Mucosa of descending colon (tissue), 3 donors: ENCODE data around the gene BARHL1. TPM values are rescaled to one million over a fixed set of nuclear protein-coding genes. Genes with fewer than 3 reads are reported as not detected.
A peak's percentile ranks its signal among the peaks of the same experiment; 100 is the strongest.

Experiments used
- ATAC-seq: fragments of 200-7000 bp; cut with Tn5 transposase; one replicate; pipeline ENCODE4 v1.9.1; 2020; ENCODE audit warnings: mild to moderate bottlenecking, moderate library complexity
- DNase-seq, 3 donors: peaks; one replicate each; pipeline ENCODE4 v3.0.0-alpha.2; 2020
- H3K36me3 ChIP-seq: fragments of 200-600 bp; one replicate; pipeline ENCODE4 v1.8.0; 2021; ENCODE audit warnings: low read depth, mild to moderate bottlenecking
- H3K4me1 ChIP-seq: fragments of 200-600 bp; one replicate; pipeline ENCODE4 v1.8.0; 2021; ENCODE audit warnings: low read depth, mild to moderate bottlenecking
- H3K4me3 ChIP-seq: fragments of 200-600 bp; one replicate; pipeline ENCODE4 v1.8.0; 2021; ENCODE audit warnings: mild to moderate bottlenecking
- H3K9me3 ChIP-seq: fragments of 200-600 bp; one replicate; pipeline ENCODE4 v1.8.0; 2021; ENCODE audit warnings: mild to moderate bottlenecking
- intact Hi-C, 2 donors: fragments of 100-400 bp; cut with DNase I in 1 of 2; cut with micrococcal nuclease in 1 of 2; formaldehyde crosslinking; loops; one replicate each; pipeline versions ENCODE4 v1.11.0 to v1.11.1; 2022; cut with DNase I, micrococcal nuclease
- total RNA-seq, 3 donors: library from RNA; stranded (reverse); fragmentation: NEBNext Ultra II Directional in 2 of 3; extraction: Animal tissue kit (Norgen Biotek cat#: 25700) in 2 of 3; gene quantifications; one replicate each; pipeline versions ENCODE4 v1.2.1 to v1.2.4, GENCODE V29; 2021 to 2023
- TF ChIP-seq, protein P1 (sequence below): fragments of 200-600 bp; IDR thresholded peaks from one replicate; pipeline ENCODE4 v1.8.0; 2022; ENCODE audit warnings: antibody characterized with exemption, mild to moderate bottlenecking
- donor health status: DM: no; HTN: no; CAD: no; lungs with moderate emphysema.
- donor health status: DM: no; HTN: no; CAD: no.
- donor health status: DM: no; HTN: yes; CAD: no.

BARHL1 gene
- total RNA-seq, 3 donors from 2014 or later = not detected

DNA sequence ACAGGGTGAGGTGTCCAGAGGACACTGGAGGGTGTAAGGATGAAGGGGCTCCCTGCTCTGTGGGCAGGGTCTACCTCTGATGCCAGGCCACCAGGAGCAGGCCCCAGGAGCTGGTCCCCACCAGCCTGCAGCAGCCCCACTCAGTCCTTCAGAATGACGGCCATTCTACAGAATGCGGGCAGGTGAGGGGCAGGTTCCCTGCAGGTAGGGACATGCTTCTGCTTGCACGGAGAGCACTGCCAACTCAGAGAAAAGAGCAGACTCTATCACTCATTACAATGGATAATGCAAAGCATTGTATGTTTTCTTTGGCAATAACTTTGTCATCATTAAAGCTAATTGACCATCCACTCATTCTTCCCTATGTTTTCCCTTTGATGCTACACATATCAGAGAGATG is 48.4 kb downstream of the BARHL1 start:
- Histone ChIP-seq H3K4me1 (peaks cover 11% of the 10 kb centered on the region), H3K4me3 (no peak overlapping the region), H3K9me3 (no peaks in the 10 kb centered on the region), H3K36me3 (no peaks in the 10 kb centered on the region)
- intact Hi-C loops = no loop called here
- DNase-seq (no peak), ATAC-seq (no peak)
- TF ChIP-seq, protein P1, sequence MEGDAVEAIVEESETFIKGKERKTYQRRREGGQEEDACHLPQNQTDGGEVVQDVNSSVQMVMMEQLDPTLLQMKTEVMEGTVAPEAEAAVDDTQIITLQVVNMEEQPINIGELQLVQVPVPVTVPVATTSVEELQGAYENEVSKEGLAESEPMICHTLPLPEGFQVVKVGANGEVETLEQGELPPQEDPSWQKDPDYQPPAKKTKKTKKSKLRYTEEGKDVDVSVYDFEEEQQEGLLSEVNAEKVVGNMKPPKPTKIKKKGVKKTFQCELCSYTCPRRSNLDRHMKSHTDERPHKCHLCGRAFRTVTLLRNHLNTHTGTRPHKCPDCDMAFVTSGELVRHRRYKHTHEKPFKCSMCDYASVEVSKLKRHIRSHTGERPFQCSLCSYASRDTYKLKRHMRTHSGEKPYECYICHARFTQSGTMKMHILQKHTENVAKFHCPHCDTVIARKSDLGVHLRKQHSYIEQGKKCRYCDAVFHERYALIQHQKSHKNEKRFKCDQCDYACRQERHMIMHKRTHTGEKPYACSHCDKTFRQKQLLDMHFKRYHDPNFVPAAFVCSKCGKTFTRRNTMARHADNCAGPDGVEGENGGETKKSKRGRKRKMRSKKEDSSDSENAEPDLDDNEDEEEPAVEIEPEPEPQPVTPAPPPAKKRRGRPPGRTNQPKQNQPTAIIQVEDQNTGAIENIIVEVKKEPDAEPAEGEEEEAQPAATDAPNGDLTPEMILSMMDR = no peak

DNA sequence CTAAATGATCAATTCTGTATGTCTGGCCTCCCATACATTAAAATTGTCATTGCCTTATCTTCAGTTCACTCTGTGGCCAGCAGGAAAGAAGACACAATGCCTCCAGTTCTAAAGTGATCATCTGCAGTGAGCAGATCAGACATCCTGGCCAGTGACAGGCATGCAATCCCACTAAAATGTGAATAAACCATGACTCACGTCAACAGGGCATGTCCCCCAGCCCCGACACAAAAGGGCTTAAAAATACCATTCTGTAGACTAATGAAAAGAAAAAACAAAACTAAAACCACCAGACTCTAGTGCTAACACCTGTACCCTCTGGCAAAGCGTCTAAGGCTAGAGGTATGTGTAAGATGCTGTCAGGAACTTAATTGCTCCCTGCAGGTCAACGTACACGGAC is 48.9 kb downstream of the BARHL1 start:
- Histone ChIP-seq H3K36me3 (no peaks in the 10 kb centered on the region), H3K4me3 (no peak overlapping the region), H3K4me1 (peaks cover 11% of the 10 kb centered on the region), H3K9me3 (no peaks in the 10 kb centered on the region)
- intact Hi-C loops = no loop called here
- DNase-seq (no peak), ATAC-seq (no peak)
- TF ChIP-seq, protein P1 = no peak

DNA sequence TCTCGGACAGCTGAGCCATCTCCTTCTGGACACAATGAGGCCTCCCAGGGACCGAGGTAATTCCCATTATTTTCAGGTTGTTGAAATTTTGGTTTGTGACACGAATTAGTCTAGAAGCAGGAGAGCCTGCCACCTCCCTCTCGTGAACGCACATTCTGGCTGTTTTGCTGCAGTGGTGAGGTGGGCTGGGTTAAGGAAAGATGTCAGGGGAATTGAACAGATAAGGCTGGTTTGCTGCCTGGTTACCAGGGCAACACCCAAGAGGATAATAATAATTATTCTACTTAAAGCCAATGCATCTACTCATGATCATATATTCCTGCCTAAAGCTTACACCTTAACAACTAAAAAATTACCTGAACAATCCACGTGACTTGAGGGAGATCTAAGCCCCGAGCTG is 49.3 kb downstream of the BARHL1 start:
- intact Hi-C loops = no loop called here
- no peak for DNase-seq
- no peak for ATAC-seq
- Histone ChIP-seq H3K4me3 (no peak overlapping the region), H3K4me1 (peaks cover 8% of the 10 kb centered on the region), H3K36me3 (no peaks in the 10 kb centered on the region), H3K9me3 (no peaks in the 10 kb centered on the region)
- TF ChIP-seq, protein P1 = no peak

DNA sequence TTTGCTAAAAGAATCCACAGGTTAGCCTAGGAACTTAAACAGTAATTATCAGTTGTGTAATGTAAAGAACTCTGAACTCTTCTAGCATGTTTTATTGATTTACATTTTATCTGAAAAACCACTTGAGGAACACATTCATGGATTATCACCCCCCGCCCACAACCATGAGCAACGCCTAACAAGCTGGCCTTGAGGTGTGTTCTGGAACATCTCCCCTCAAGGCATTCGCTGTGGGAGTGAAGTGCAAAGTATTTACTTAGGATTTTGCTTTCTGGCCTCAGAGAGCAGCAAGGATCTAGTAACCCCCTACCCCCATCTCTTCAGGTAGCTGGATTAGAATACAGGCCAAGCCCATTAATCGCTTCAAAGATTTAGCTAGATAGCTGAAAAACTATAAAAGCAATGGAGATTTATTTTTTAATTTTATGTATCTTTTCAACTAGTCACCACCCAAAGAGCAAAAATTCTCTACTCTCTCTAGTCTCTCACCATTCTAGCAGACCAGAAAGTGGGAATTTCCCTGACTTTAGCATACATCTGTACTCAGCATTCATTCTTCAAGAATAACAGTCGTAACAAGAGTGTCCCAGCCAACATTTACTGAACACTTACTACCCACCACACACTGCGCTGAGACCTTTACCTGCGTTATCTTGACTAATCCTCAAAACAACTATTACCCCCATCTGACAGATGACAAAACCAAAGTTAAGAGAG is 50.2 kb downstream of the BARHL1 start:
- Histone ChIP-seq H3K36me3 (no peaks in the 10 kb centered on the region), H3K4me3 (no peak overlapping the region), H3K4me1 (no peaks in the 10 kb centered on the region), H3K9me3 (no peaks in the 10 kb centered on the region)
- DNase-seq (no peak), ATAC-seq (peak; percentile 29)
- TF ChIP-seq, protein P1 = no peak
- intact Hi-C loops = no loop called here

DNA sequence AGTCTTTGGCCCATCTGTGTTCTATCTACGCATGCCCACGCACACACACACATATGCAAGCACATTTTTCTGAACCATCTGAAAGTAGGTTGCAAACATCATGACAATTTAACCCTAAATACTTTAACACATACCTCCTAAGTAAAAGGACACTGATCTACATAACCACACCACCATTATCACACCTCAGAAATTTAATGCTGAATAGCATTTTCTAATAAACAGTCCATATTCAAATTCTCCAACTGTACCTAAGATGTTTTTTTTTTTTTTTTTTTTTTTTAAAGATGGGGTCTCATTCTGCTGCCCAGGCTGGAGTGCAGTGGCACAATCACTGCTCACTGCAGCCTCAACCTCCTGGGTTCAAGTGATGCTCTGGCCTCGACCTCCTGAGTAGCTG is 51.9 kb downstream of the BARHL1 start:
- TF ChIP-seq, protein P1 = no peak
- no peak for ATAC-seq
- no peak for DNase-seq
- no peaks in the 10 kb centered on the region for H3K9me3 ChIP-seq
- no peak overlapping the region for H3K4me3 ChIP-seq
- intact Hi-C loops = no loop called here
- no peaks in the 10 kb centered on the region for H3K36me3 ChIP-seq
- peaks cover 4% of the 10 kb centered on the region for H3K4me1 ChIP-seq
